GM18861 (cell line): ENCODE measurements around the gene MINDY2.

ENCODE experiments used
- ATAC-seq: cut with Tn5 transposase; IDR thresholded peaks from one replicate; pipeline ENCODE4 v1.9.1; 2021; ENCODE audit not compliant: unreplicated experiment

MINDY2 gene, protein sequence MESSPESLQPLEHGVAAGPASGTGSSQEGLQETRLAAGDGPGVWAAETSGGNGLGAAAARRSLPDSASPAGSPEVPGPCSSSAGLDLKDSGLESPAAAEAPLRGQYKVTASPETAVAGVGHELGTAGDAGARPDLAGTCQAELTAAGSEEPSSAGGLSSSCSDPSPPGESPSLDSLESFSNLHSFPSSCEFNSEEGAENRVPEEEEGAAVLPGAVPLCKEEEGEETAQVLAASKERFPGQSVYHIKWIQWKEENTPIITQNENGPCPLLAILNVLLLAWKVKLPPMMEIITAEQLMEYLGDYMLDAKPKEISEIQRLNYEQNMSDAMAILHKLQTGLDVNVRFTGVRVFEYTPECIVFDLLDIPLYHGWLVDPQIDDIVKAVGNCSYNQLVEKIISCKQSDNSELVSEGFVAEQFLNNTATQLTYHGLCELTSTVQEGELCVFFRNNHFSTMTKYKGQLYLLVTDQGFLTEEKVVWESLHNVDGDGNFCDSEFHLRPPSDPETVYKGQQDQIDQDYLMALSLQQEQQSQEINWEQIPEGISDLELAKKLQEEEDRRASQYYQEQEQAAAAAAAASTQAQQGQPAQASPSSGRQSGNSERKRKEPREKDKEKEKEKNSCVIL

DNA sequence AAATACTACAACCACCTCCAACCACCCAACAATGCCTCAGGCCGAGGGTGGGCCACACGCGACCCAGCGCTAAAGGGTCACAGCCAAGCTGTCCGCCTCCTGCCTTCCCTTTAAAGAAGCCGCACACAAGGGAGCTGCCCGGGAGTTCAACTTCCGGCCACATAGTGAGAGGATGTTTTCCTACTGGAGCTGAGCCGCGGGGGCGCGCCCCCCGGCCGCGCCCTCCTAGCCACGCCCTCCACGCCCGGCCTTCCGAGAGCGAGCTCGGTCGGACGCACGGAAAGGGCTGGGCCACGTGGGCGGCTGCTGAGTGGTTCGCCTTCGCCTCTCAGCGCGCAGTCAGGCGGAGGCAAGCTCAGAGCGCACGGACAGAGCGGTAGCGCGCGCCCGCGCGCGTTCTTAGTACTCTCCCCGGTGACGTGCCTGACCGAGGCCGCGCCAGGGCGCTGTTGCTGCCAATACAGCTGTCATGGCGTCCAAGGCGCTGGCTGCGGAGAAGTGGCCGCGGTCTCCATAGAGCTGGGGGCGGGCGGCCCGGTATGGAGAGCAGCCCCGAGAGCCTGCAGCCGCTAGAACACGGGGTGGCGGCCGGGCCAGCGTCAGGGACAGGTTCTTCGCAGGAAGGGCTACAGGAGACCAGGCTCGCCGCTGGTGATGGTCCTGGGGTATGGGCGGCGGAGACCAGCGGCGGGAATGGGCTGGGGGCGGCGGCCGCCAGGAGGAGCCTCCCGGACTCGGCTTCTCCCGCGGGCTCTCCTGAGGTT lies at the start of gene MINDY2:
TSS of gene MINDY2 (plus strand) at position 446 of the 764 bp plus-strand sequence. CDS start at position 540, 94 bp downstream.
- ATAC-seq, result peak; percentile 91

DNA sequence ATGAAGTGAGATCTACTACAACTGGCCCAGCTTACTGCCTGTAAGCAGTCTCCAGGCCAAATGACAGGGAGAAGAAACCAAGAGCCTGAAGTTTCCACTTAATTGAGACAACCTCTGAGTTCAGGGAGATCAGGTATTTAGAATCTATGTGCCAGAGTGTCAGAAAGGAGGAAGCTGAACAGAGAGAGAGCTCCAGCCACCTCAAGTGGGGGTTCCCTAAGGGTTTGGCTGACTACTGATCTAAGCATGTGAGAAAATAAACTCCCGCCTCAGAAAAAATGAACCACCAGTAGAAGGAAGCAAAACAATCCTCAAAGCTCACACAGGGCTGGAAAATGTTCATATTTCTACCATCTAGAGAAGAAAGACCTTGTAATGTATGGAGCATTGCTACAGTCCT lies 46.6 kb upstream of the MINDY2 start:
- peak; percentile 83 for ATAC-seq

DNA sequence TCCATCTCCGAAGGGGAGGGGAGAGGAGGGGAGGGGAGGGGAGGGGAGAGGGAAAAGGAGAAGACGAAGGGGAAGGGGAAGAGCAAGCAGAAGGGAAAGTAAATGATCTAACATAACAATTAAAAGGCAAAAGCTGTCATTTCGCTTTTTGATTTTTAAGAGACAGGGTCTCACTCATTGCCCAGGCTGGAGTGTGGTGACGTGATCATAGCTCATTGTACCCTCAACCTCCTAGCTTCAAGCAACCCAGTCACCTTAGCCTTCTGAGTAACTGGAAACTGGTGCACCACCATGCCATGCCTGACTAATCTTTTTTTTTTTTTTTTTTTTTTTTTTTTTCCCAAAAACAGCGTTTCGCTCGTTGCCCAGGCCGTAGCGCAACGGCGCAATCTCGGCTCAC lies 44.2 kb upstream of the MINDY2 start:
- ATAC-seq, result no peak

DNA sequence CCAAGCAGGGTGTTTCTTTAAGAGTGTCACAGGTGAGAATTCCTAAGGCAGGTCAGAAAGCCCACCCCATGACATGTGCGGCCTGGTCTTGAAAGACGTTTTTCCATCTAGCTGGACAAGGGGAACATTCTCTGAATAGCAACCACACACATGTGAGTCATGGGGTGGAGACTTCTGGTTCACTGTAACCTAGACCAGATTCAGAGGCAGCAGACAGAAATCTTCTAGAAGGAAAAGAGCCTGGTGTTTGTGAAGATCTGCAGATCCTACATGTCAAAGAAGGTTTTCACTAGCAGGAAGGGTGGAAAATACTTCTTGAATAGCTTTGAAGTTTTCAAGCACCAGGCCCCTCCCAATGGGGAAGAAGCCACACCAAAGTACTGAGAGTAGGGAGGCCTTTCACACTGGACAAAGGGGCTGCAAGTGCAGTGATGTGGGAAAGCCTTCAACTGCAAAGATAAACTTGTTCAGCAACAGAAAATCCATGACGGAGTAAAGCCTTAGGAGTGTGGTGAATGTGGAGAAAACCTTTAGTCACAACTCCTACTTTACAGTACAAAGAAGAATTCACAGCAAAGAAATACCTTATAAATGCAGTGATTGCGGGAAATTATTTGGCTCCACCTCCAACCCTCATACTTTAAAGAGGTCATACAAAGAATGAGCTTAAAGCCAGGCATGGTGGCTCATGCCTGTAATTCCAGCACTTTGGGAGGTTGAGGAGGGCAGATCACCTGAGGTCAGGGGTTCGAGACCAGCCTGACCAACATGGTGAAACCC lies 39.2 kb upstream of the MINDY2 start:
- no peak for ATAC-seq

DNA sequence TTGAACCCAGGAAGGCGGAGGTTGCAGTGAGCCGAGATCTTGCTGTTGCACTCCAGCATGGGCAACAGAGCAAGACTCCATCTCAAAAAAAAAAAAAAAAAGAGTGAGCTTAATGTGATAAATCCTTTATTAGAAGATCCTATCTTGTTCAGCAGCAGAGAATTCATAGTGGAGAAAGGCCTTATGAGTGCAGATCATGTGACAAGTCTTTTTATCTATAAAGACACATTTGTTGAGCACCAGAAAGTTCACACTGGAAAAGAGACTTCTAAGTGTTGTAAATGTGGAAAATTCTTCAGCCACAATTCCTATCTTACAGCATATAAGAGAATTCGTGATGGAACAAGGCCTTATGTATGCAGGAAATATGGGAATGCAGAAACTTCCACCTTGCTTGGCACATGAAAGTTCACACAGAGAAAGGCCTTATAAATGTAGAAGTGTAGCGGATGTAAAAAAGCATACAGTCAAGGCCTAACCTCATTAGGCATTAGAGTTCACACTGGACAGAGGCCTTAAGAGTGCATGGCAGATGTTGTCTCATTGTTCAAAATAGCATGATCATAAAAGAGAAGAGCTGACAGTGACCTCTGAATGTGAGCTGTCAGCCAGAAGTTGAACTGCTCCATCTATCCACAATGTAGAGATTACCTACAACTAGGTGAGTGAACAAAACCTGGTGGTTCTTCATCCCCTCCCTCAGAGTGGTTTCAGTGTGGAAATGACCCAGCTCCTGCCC lies 38.3 kb upstream of the MINDY2 start:
- no peak for ATAC-seq

DNA sequence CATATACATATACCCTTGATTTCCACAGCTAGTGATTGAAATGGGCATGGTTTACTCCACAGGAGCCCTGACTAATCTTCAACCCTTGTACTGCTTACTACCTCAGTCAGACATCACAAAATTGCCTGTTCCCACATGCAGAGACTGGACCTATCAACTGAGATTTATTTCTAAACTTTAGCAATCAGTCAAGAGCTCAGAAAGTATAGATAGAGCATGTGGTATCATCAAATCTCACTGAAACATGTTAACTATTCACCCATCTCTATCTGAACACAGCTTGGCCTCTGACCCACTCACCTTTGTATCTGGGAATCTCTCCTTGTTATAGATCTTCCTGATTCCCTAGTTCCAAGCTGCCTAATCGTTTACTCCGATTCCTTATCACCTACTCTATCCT lies 36.2 kb upstream of the MINDY2 start:
- no peak for ATAC-seq

DNA sequence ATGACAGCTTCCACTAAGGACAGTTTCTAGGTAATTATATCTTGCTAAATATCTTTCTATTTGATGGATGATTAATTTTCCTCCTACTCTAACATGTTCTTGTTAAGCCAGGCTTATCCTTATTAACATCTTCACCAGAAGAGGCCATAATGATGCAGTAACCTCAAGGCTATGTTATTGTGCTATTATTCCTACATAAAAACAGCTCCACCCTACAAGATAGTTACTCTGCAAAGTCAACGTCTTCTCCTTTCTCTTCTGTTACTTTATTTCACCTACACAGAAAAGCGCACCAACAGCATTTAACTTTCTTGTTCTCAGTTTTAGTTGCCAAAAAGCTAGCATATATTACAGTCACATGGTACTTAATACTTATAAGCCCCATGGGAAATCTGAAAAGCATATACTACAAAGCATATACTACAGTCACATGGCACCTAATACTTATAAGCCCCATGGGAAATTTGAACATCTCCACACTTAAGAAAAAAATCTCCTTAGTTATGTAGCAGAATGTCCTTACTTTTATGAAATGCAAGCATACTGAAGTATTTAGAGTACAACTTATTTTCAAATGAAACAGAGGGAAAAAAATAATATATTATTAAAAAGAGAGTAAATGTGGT lies 35.0 kb upstream of the MINDY2 start:
- no peak for ATAC-seq

DNA sequence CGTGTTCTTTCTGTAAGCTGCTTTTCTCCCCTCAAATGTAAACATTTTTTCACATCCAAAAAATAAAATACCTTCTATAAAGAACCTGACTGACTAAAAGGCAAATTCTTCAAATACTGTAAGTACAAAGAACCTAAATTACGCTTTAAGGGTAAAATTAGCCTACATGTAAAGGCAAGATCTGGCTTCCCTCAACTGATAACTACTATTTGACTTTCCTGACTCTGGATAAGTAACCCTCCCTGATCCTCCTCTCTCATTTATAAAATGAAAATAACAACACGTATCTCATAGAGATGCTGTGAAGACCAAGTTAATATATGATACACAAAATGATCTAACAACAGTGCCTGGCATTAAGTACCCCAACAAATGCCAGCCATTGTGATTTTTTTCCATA lies 33.8 kb upstream of the MINDY2 start:
- ATAC-seq, result no peak

DNA sequence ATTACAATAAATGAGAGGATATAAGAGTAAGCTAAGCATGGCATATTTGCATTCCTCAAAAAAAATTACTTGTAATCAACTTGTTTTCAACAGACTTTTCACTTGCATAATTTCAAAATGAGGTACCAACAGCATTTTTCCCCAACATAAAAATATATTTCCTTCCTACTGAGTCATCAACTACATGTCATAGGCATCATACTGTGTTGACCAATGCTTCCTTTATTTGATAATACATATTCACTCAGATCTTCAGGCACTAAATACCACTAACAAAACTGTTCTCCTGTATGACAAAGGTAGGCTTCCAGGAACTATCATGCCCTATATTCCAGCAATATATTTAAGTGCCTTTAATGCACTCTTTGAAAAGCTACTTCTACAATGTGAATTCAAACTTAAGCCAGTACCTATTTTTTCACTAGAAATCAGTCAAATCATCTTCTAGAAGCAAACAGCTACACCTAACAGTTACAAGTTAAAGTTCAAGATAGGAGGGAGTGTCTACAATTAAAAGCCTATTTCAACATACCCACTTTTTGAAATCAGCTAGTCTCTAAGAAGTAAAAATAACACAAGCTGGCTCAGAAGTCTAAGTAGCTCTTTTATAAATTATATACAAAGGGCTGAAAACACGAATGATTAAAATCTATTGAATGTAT lies 32.9 kb upstream of the MINDY2 start:
- ATAC-seq, result no peak

DNA sequence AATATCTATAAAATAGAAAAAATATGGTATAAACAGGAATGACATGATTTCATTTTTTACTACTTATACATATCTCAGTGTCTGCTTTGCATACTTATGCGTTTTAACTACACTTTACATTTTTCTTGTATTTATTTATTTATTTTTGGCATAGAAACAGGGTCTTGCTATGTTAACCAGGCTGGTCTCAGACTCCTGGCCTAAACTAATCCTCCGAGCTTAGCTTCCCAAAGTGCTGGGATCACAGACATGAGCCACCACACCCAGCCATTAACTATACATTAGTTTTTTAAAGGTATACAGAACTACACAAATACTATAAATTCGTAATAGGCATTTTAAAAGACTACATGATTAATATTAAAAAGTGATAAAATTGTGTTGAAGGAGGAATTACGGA lies 30.7 kb upstream of the MINDY2 start:
- ATAC-seq, result no peak

DNA sequence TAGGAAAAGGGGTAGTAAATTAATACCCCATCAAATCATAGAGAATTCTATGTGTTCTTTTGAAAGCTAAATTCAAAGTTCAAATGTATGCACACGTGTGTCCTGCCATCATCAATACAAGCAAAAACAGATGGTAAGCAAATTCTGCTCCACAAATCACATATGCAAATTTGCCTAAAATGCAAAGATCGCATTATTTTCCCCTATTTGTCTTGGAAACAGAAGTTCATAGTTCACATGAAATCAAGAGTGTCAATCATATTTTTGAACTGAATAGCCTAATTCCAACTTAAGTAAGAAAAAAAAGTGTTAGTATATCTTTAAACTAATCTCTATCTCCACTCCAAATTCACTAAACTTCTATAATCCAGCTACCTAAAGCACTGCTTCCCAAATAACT lies 30.1 kb upstream of the MINDY2 start:
- ATAC-seq, result no peak

DNA sequence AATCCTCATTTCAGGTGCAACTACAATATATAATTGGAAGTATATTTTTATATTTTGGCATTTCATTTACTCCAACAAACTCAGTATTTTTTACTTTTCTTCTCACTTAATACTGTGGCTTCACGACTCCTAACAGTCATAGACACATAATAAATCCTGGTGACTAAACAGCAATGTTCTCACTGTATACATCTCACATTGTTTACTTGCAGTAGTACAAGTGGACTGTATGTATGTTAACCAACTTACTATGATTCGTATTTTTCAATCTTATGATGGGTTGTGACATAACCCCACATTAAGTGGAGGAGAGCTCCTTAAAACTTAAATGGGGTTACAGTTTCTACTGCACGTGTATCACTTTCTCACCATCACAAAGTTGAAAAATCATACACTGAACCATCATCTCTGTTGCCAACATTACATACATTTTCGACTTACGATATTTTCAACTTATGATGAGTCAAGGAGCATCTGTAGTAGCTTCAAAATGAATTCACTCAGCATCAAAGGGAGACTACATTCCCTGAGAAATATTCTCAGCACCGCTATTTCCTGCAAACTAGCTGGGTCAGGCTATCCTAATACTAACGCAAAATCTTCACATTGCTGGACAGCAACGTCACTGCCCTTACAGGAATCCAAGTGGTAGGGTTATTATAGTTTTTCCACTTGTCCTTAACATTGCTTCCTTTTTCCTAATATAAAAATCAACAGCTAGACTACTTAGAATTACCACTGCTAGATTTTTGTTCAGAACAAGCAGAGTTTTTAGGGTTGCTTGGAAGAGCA lies 28.9 kb upstream of the MINDY2 start:
- no peak for ATAC-seq

DNA sequence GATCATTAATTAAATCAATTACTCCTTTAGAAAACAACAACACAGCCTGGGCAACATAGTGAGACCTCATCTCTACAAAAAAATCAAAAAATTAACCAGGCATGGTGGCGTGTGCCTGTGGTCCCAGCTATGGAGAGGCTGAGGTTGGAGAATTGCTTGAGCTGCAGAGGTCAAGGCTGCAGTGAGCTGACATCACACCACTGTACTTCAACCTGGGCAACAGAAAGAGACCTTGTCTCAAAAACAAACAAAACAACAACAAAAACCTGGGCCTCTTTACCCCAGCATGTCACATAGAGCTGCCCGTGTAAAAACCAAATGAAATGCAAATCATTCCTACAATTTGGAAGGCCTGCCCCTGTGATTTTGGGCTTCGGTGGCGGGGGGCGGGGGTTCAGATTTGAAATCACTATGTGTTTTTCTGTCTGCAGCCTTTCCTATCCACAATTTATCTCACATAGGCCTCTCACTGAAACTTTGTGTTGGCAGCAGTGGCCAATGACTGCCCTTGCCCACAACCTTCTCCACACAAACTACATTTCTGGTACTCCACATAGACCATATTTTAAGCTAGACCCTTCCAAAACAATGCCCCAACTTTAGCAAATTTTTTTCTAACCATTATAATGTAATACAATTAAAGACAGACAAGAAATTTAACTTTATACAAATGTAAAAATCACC lies 28.1 kb upstream of the MINDY2 start:
- no peak for ATAC-seq

DNA sequence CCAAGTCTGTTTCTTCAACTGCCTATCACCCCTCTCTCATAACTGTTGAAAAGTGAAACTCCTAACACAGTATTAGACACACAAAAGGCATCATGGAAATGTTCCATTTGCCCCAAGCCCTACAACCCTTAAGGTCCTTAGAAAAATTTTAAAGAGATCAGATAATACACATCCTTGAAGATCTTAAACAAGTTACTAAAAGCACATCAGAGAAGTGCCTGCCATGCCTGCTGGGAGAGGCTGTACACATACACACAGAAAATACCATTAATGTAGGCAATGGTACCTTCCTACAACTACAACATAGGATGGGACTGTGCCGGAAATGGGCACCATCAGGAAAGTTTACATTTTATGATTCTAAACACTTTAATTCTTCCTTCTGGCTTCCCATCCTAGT lies 24.9 kb upstream of the MINDY2 start:
- no peak for ATAC-seq

DNA sequence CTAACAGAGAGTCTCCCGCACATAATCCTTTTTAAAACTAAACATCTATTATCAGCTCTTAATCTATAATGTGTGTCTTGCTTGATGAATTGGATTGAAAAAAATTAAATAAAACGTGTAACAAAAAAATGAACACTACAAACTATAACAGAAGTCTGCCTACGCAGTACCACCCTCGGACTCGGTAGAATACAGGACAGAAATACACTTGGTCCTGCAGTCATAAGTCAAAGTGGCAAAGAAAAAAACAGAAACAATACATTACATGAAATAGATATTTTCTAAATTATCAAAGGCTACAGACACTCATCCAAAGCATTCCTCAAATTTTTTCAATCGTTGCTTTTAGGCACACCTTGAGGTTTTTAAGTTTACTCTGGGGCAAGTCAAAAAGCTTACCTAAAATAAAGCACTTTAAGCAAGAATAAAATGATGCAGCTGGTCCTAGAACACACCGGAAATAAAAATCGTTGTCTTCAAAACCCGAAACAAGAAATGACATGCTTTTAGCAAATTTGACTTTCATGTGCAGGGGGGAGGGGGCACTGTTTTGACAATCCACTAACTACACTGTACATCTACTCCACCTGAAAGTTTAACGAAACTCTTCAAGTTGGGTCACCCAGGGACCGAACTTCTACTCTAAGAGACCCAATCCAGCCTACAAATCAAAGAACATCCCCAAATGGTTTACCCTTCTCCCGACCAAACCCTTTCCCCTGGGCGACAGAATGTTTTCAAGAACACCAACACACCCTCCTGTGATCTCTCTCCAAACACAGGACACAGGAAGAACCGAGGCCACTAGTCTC lies 22.9 kb upstream of the MINDY2 start:
- ATAC-seq, result no peak

DNA sequence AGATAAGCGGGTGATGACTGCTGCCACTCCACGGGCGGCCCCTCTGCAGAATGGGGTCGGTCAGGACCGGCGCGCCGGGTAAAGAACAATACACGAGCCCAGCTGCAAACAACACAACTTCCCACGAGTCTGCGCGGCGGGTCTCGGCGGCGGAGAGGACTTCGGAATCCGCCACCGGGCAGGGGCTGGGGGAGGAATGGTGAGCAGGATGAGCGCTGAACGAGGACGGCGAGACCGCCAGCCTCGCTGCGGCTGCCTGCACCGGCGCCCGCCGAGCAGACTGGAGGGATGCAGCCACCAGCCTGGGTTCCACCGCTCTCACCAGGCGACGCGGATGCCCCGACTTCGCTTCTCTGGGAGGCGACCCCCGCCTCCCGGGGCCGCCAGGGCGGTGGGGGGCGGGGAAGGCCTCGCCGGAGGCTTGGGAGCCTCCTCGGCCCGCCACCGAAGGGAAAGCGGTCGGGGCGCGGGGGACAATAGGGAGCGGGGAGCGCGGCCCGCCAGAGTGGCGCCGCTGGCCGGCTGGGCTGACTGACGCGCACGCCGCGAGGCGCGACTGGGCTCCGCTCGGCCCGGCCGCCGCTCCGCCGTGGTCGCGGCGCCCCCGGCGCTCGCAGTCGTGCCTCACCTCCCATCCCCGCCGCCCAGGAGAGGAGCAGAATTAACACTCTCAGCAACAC lies 22.1 kb upstream of the MINDY2 start:
- ATAC-seq, result peak; percentile 17
